Endothelial cell of umbilical vein (primary cell): ENCODE data around the gene RPL10A.

Experiments
- CTCF ChIP-seq, 2 donors: IDR thresholded peaks; 1 replicate in 1 of 2; 2 replicates in 1 of 2; pipeline ENCODE4 v1.5.1; 2011; ENCODE audit warnings: low read length in 2 of 2, mild to moderate bottlenecking in 2 of 2, moderate library complexity in 2 of 2, control low read depth in 1 of 2, inconsistent platforms in 1 of 2, low read depth in 1 of 2; ENCODE audit not compliant: insufficient read depth in 1 of 2; ENCODE audit errors: extremely low read depth in 1 of 2
- EZH2 ChIP-seq: IDR thresholded peaks from 2 replicates; pipeline ENCODE4 v1.6.1; 2012; ENCODE audit warnings: borderline replicate concordance, low read depth, mild to moderate bottlenecking, moderate library complexity, low read length, inconsistent platforms; ENCODE audit not compliant: severe bottlenecking
- MYC ChIP-seq: IDR thresholded peaks from one replicate; pipeline ENCODE4 v1.6.1; 2011; ENCODE audit warnings: mild to moderate bottlenecking, low read depth, low read length

- no peak for TF ChIP-seq EZH2
- no peak for TF ChIP-seq CTCF (IDR thresholded peaks at IDR 0.05; ENCODE audit: extremely low read depth in 1 of 2, insufficient read depth in 1 of 2, low read depth in 1 of 2, low read length in 2 of 2)
- no peak for TF ChIP-seq MYC
Measured at GRCh38 chr6:35478259-35478658, 10.1 kb downstream of the RPL10A start.
